H9 (cell line): Measurements from ENCODE around the gene DOC2A. TPM values are rescaled to one million over a fixed set of nuclear protein-coding genes. Genes with fewer than 3 reads are reported as not detected.

ENCODE experiments used
- DNase-seq: peaks from one replicate; pipeline ENCODE4 v3.0.0-alpha.2; 2017
- H2AFZ ChIP-seq: one replicate; pipeline ENCODE4 v1.6.1; 2013; ENCODE audit warnings: mild to moderate bottlenecking, low read length, control low read depth, moderate library complexity
- H2AK5ac ChIP-seq: 2 replicates; pipeline ENCODE4 v1.6.1; 2013; ENCODE audit warnings: low read length, control low read depth, mixed read lengths; ENCODE audit not compliant: insufficient read length
- H2BK120ac ChIP-seq: one replicate; pipeline ENCODE4 v1.6.1; 2013; ENCODE audit warnings: low read depth, mild to moderate bottlenecking, low read length, control low read depth, inconsistent platforms; ENCODE audit not compliant: poor library complexity, severe bottlenecking
- H2BK12ac ChIP-seq: 2 replicates; pipeline ENCODE4 v1.6.1; 2013; ENCODE audit warnings: low read length, control low read depth, mixed read lengths, low read depth; ENCODE audit not compliant: insufficient read length
- H2BK15ac ChIP-seq: 2 replicates; pipeline ENCODE4 v1.6.1; 2013; ENCODE audit warnings: low read depth, low read length, control low read depth
- H2BK20ac ChIP-seq: one replicate; pipeline ENCODE4 v1.6.1; 2013; ENCODE audit warnings: low read depth, mild to moderate bottlenecking, low read length, control low read depth, inconsistent platforms; ENCODE audit not compliant: poor library complexity, severe bottlenecking
- H2BK5ac ChIP-seq: 2 replicates; pipeline ENCODE4 v1.6.1; 2013; ENCODE audit warnings: low read length, control low read depth, mixed read lengths; ENCODE audit not compliant: insufficient read length
- H3K14ac ChIP-seq: 2 replicates; pipeline ENCODE4 v1.6.1; 2013; ENCODE audit warnings: low read length, control low read depth; ENCODE audit not compliant: insufficient read depth
- H3K18ac ChIP-seq: 2 replicates; pipeline ENCODE4 v1.6.1; 2013; ENCODE audit warnings: low read depth, mild to moderate bottlenecking, mixed read lengths, low read length, control low read depth; ENCODE audit not compliant: insufficient read length
- H3K23ac ChIP-seq: 2 replicates; pipeline ENCODE4 v1.6.1; 2013; ENCODE audit warnings: low read length, control low read depth, mixed read lengths, low read depth; ENCODE audit not compliant: insufficient read length
- H3K23me2 ChIP-seq: 2 replicates; pipeline ENCODE4 v1.6.1; 2013; ENCODE audit warnings: low read depth, mild to moderate bottlenecking, mixed read lengths, low read length, control low read depth; ENCODE audit not compliant: insufficient read length, poor library complexity, severe bottlenecking
- H3K27ac ChIP-seq: 2 replicates; pipeline ENCODE4 v1.5.1; 2013; ENCODE audit warnings: low read length, control low read depth, mixed read lengths, low read depth; ENCODE audit not compliant: insufficient read length
- H3K27me3 ChIP-seq: 2 replicates; pipeline ENCODE4 v1.6.1; 2013; ENCODE audit warnings: low read length, control low read depth, inconsistent platforms; ENCODE audit not compliant: insufficient read depth
- H3K4ac ChIP-seq: 2 replicates; pipeline ENCODE4 v1.6.1; 2013; ENCODE audit warnings: low read depth, mild to moderate bottlenecking, control low read depth, inconsistent platforms, low read length, moderate library complexity
- H3K4me1 ChIP-seq: 2 replicates; pipeline ENCODE4 v1.6.1; 2013; ENCODE audit warnings: low read length, control low read depth, inconsistent platforms; ENCODE audit not compliant: insufficient read depth
- H3K4me2 ChIP-seq: 2 replicates; pipeline ENCODE4 v1.6.1; 2013; ENCODE audit warnings: low read length, control low read depth, mixed read lengths; ENCODE audit not compliant: insufficient read length, insufficient read depth
- H3K56ac ChIP-seq: 2 replicates; pipeline ENCODE4 v1.6.1; 2013; ENCODE audit warnings: low read depth, mild to moderate bottlenecking, mixed read lengths, low read length, control low read depth; ENCODE audit not compliant: insufficient read length
- H3K79me1 ChIP-seq: 2 replicates; pipeline ENCODE4 v1.6.1; 2013; ENCODE audit warnings: low read depth, mild to moderate bottlenecking, moderate library complexity, low read length, control low read depth, inconsistent platforms; ENCODE audit not compliant: insufficient read depth, poor library complexity, severe bottlenecking
- H3K79me2 ChIP-seq: 2 replicates; pipeline ENCODE4 v1.6.1; 2013; ENCODE audit warnings: low read length, control low read depth, inconsistent platforms; ENCODE audit not compliant: insufficient read depth
- H3K9ac ChIP-seq: 2 replicates; pipeline ENCODE4 v1.6.1; 2013; ENCODE audit warnings: low read length, control low read depth, mixed read lengths; ENCODE audit not compliant: insufficient read length; ENCODE audit errors: extremely low read depth
- H3K9me3 ChIP-seq: one replicate; pipeline ENCODE4 v1.6.1; 2013; ENCODE audit warnings: low read depth, low read length, inconsistent platforms; ENCODE audit not compliant: control insufficient read depth
- H3T11ph ChIP-seq: one replicate; pipeline ENCODE4 v1.6.1; 2013; ENCODE audit warnings: mild to moderate bottlenecking, low read length, control low read depth, inconsistent platforms
- H4K20me1 ChIP-seq: one replicate; pipeline ENCODE4 v1.6.1; 2013; ENCODE audit not compliant: control insufficient read depth, insufficient read length, insufficient read depth
- H4K5ac ChIP-seq: 2 replicates; pipeline ENCODE4 v1.6.1; 2013; ENCODE audit warnings: low read depth, mild to moderate bottlenecking, mixed read lengths, low read length, control low read depth; ENCODE audit not compliant: insufficient read length
- H4K8ac ChIP-seq: replicated peaks from 2 replicates; pipeline ENCODE4 v1.6.1; 2013; ENCODE audit warnings: low read length, control low read depth, mixed read lengths, low read depth; ENCODE audit not compliant: insufficient read length
- H4K91ac ChIP-seq: 2 replicates; pipeline ENCODE4 v1.6.1; 2013; ENCODE audit warnings: low read depth, mild to moderate bottlenecking, moderate library complexity, mixed read lengths, low read length, control low read depth; ENCODE audit not compliant: insufficient read length
- H3K27ac Mint-ChIP-seq, 3 experiments: 2 replicates in 2 of 3; 3 replicates in 1 of 3; pipeline ENCODE4 v1.8.0; 2020 to 2021; ENCODE audit warnings: mixed read lengths in 3 of 3, mild to moderate bottlenecking in 1 of 3, moderate library complexity in 1 of 3
- H3K27me3 Mint-ChIP-seq: 2 replicates; pipeline ENCODE4 v1.8.0; 2021; ENCODE audit warnings: low read depth, mild to moderate bottlenecking, moderate library complexity, mixed read lengths
- H3K36me3 Mint-ChIP-seq, 3 experiments: 2 replicates in 2 of 3; 3 replicates in 1 of 3; pipeline ENCODE4 v1.8.0; 2020 to 2021; ENCODE audit warnings: low read depth in 3 of 3, mixed read lengths in 3 of 3; ENCODE audit not compliant: insufficient read depth in 1 of 3
- H3K4me1 Mint-ChIP-seq, 2 experiments: 2 replicates each; pipeline ENCODE4 v1.8.0; 2020; ENCODE audit warnings: mixed read lengths in 2 of 2
- H3K4me3 Mint-ChIP-seq, 2 experiments: 2 replicates in 1 of 2; 3 replicates in 1 of 2; pipeline ENCODE4 v1.8.0; 2020 to 2021; ENCODE audit warnings: mild to moderate bottlenecking in 2 of 2, mixed read lengths in 2 of 2, moderate library complexity in 1 of 2
- H3K9me3 Mint-ChIP-seq, 2 experiments: 2 replicates in 1 of 2; 3 replicates in 1 of 2; pipeline ENCODE4 v1.8.0; 2020; ENCODE audit warnings: mild to moderate bottlenecking in 2 of 2, mixed read lengths in 2 of 2, moderate library complexity in 1 of 2
- CTCF ChIP-seq: fragments of 200-600 bp; sonication (generic); conservative IDR thresholded peaks from 3 replicates; pipeline ENCODE4 v1.8.0; 2021; ENCODE audit warnings: antibody characterized with exemption, mild to moderate bottlenecking
- WGBS: extraction: QIAGEN DNeasy Blood & Tissue Kit; methylation state at CpG from one replicate; pipeline ENCODE4 v1.1.7; 2013; ENCODE audit warnings: missing lambda C conversion rate, low lambda C conversion rate, mixed read lengths; ENCODE audit not compliant: insufficient read length; ENCODE audit errors: extremely low coverage; 5-methylcytosine and 5-hydroxymethylcytosine counted together
- total RNA-seq: library from RNA; stranded (reverse); gene quantifications from 2 replicates; pipeline ENCODE4 v1.2.1, GENCODE V29; 2021

The DOC2A gene
- total RNA-seq, 1 experiment from 2014 or later, result 12.2 TPM

- Histone ChIP-seq H3K23me2 (no peaks in the 10 kb centered on the region), H2AK5ac (no peak overlapping the region), H4K5ac (no peak overlapping the region), H3K9me3 (no peaks in the 10 kb centered on the region), H4K91ac (no peak overlapping the region), H4K20me1 (no peaks in the 10 kb centered on the region), H2AFZ (no peak overlapping the region), H3K4me1 (no peaks in the 10 kb centered on the region), H3K4ac (no peak overlapping the region), H2BK15ac (no peak overlapping the region), H2BK5ac (no peak overlapping the region), H3K14ac (no peak overlapping the region), H3K23ac (no peak overlapping the region), H3T11ph (no peak overlapping the region), H2BK120ac (no peak overlapping the region), H3K79me2 (no peaks in the 10 kb centered on the region), H3K9ac (no peak overlapping the region), H3K27me3 (no peaks in the 10 kb centered on the region), H4K8ac (no peak overlapping the region), H3K4me2 (no peak overlapping the region), H3K79me1 (no peaks in the 10 kb centered on the region), H3K27ac (no peak overlapping the region), H2BK12ac (no peak overlapping the region), H3K18ac (no peak overlapping the region), H3K56ac (no peak overlapping the region), H2BK20ac (no peak overlapping the region)
- H3K36me3 Mint-ChIP-seq, result peaks cover 42 to 84% (median 79%) of the 10 kb centered on the region in 3 experiments
- no peaks in the 10 kb centered on the region for H3K4me1 Mint-ChIP-seq
- WGBS, result no CpG with 5 or more reads among the region's 20 CpGs
- no peak for TF ChIP-seq CTCF
- no peaks in the 10 kb centered on the region; the same call in 1 of the 2 replicates for H3K27me3 Mint-ChIP-seq
- H3K4me3 Mint-ChIP-seq, result no peak overlapping the region
- H3K9me3 Mint-ChIP-seq, result no peaks in the 10 kb centered on the region
- no peak overlapping the region for H3K27ac Mint-ChIP-seq
- DNase-seq, result no peak
Measured at GRCh38 chr16:29986231-29986630, 24.6 kb downstream of the DOC2A start.
